Lower leg skin (tissue), 3 donors: ENCODE measurements around the gene CAB39.

ENCODE experiments used
- POLR2A ChIP-seq, 2 donors: fragments of 450-650 bp; IDR thresholded peaks; one replicate each; pipeline ENCODE4 v1.6.1; 2016 to 2017; ENCODE audit warnings: antibody characterized with exemption in 2 of 2, mild to moderate bottlenecking in 1 of 2, moderate library complexity in 1 of 2
- TF ChIP-seq, protein P1 (sequence below), 3 donors: fragments of 450-650 bp; IDR thresholded peaks; one replicate each; pipeline ENCODE4 v1.5.1; 2016; ENCODE audit warnings: antibody characterized with exemption in 3 of 3, mild to moderate bottlenecking in 3 of 3, moderate library complexity in 2 of 3

- TF ChIP-seq, protein P1, sequence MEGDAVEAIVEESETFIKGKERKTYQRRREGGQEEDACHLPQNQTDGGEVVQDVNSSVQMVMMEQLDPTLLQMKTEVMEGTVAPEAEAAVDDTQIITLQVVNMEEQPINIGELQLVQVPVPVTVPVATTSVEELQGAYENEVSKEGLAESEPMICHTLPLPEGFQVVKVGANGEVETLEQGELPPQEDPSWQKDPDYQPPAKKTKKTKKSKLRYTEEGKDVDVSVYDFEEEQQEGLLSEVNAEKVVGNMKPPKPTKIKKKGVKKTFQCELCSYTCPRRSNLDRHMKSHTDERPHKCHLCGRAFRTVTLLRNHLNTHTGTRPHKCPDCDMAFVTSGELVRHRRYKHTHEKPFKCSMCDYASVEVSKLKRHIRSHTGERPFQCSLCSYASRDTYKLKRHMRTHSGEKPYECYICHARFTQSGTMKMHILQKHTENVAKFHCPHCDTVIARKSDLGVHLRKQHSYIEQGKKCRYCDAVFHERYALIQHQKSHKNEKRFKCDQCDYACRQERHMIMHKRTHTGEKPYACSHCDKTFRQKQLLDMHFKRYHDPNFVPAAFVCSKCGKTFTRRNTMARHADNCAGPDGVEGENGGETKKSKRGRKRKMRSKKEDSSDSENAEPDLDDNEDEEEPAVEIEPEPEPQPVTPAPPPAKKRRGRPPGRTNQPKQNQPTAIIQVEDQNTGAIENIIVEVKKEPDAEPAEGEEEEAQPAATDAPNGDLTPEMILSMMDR (IDR thresholded peaks at IDR 0.05): no peak
- TF ChIP-seq POLR2A (IDR thresholded peaks at IDR 0.05): no peak
Observed at GRCh38 chr2:230849633-230850357, 137.2 kb downstream of the CAB39 start.
